GM12878 (cell line): Measurements from ENCODE around the gene MRTFA. TPM values are rescaled to one million over a fixed set of nuclear protein-coding genes. Genes with fewer than 3 reads are reported as not detected.
A peak's percentile ranks its signal among the peaks of the same experiment; 100 is the strongest.

Experiments used
- BCL3 ChIP-seq: IDR thresholded peaks from 2 replicates; pipeline ENCODE4 v1.6.1; 2011; ENCODE audit warnings: borderline replicate concordance, low read depth, mild to moderate bottlenecking, moderate library complexity, low read length; ENCODE audit not compliant: insufficient read depth, poor library complexity, severe bottlenecking
- BHLHE40 ChIP-seq, 2 experiments: fragments of 450-650 bp in 1 of 2; IDR thresholded peaks; 2 replicates each; pipeline ENCODE4 v1.6.1; 2011 to 2017; ENCODE audit warnings: low read depth in 2 of 2, borderline replicate concordance in 1 of 2, improper control_type of control experiment in 1 of 2, low read length in 1 of 2, mild to moderate bottlenecking in 1 of 2
- DPF2 ChIP-seq: fragments of 450-650 bp; IDR thresholded peaks from 2 replicates; pipeline ENCODE4 v1.6.1; 2017; ENCODE audit warnings: mild to moderate bottlenecking
- EP300 ChIP-seq, 2 experiments: fragments of 150-350 bp in 1 of 2; IDR thresholded peaks; 2 replicates each; pipeline ENCODE4 v1.6.1; 2011 to 2012; ENCODE audit warnings: low read depth in 2 of 2, low read length in 2 of 2, borderline replicate concordance in 1 of 2, improper control_type of control experiment in 1 of 2, inconsistent platforms in 1 of 2; ENCODE audit not compliant: control insufficient read depth in 1 of 2
- HDAC2 ChIP-seq: fragments of 200-600 bp; sonication (generic); IDR thresholded peaks from 2 replicates; pipeline ENCODE4 v1.6.1; 2017
- IRF4 ChIP-seq: IDR thresholded peaks from 2 replicates; pipeline ENCODE4 v1.6.1; 2011; ENCODE audit warnings: low read depth, low read length
- LARP7 ChIP-seq: fragments of 450-650 bp; IDR thresholded peaks from 2 replicates; pipeline ENCODE4 v1.6.1; 2017; ENCODE audit warnings: mild to moderate bottlenecking
- MEF2A ChIP-seq: IDR thresholded peaks from 2 replicates; pipeline ENCODE4 v1.6.1; 2011; ENCODE audit warnings: low read depth, mild to moderate bottlenecking, low read length, moderate library complexity; ENCODE audit not compliant: insufficient read depth
- NBN ChIP-seq: fragments of 450-650 bp; IDR thresholded peaks from 2 replicates; pipeline ENCODE4 v1.6.1; 2016
- NR2C2 ChIP-seq: IDR thresholded peaks from 2 replicates; pipeline ENCODE4 v1.6.1; 2011; ENCODE audit warnings: borderline replicate concordance, low read depth; ENCODE audit not compliant: control insufficient read depth, insufficient read length
- POLR2AphosphoS2 ChIP-seq: IDR thresholded peaks from 2 replicates; pipeline ENCODE4 v1.6.1; 2011; ENCODE audit warnings: low read depth, mild to moderate bottlenecking, low read length, improper control_type of control experiment, moderate library complexity
- POU2F2 ChIP-seq: IDR thresholded peaks from 3 replicates; pipeline ENCODE4 v1.6.1; 2011; ENCODE audit warnings: low read depth, mild to moderate bottlenecking, low read length, borderline replicate concordance
- PRDM15 ChIP-seq: fragments of 450-650 bp; formaldehyde crosslinking; IDR thresholded peaks from 2 replicates; pipeline ENCODE4 v1.4.0; 2020; ENCODE audit warnings: mild to moderate bottlenecking, moderate library complexity
- REST ChIP-seq: IDR thresholded peaks from 2 replicates; pipeline ENCODE4 v1.6.1; 2012; ENCODE audit warnings: mild to moderate bottlenecking, low read depth, low read length
- SIN3A ChIP-seq: IDR thresholded peaks from 2 replicates; pipeline ENCODE4 v1.6.1; 2012; ENCODE audit warnings: low read depth, low read length, improper control_type of control experiment
- SMAD1 ChIP-seq: fragments of 450-650 bp; IDR thresholded peaks from 2 replicates; pipeline ENCODE4 v1.6.1; 2018; ENCODE audit warnings: mild to moderate bottlenecking, low read depth; ENCODE audit not compliant: partially characterized antibody
- SMC3 ChIP-seq: IDR thresholded peaks from 2 replicates; pipeline ENCODE4 v1.6.1; 2011; ENCODE audit warnings: low read length, improper control_type of control experiment, borderline replicate concordance
- STAT1 ChIP-seq: fragments of 450-650 bp; conservative IDR thresholded peaks from 2 replicates; pipeline ENCODE4 v1.6.1; 2014; ENCODE audit warnings: antibody characterized with exemption, mild to moderate bottlenecking
- TCF7 ChIP-seq: IDR thresholded peaks from 2 replicates; pipeline ENCODE4 v1.6.1; 2014; ENCODE audit warnings: antibody characterized with exemption, borderline replicate concordance
- ZNF274 ChIP-seq: IDR thresholded peaks from one replicate; pipeline ENCODE4 v1.8.0; 2011; ENCODE audit not compliant: insufficient read length, insufficient read depth
- polyA plus RNA-seq, 11 experiments: library from polyadenylated mRNA; depleted of rRNA in 4 of 11; unstranded in 6 of 11; stranded (reverse) in 5 of 11; fragments of >200 nt; fragmentation: Nextera tagmentation in 4 of 11; fragmentation: Illumina TruSeq in 1 of 11; extraction: Ambion mirVana in 4 of 11; extraction: Trizol in 1 of 11; gene quantifications; 1 replicate in 1 of 11; 2 replicates in 10 of 11; pipeline versions ENCODE4 v1.2.1 to v1.2.3, GENCODE V29; 2011 to 2016; ENCODE audit warnings: inconsistent platforms in 2 of 11, missing spikeins in 2 of 11, low read depth in 1 of 11
- total RNA-seq, 4 experiments: library from RNA; depleted of rRNA in 3 of 4; stranded (reverse); fragments of >200 nt in 3 of 4; fragmentation: Illumina TruSeq in 1 of 4; extraction: Trizol in 1 of 4; gene quantifications; 2 replicates each; pipeline versions ENCODE4 v1.2.1 to v1.2.3, GENCODE V29; 2013 to 2021

MRTFA gene
- total and polyA plus RNA-seq, 10 of the 15 experiments (the other 5 are each of a cell fraction or from before 2014, with no cell fraction given): 2.0 to 63.9 (median 17.9) TPM

GRCh38 chr22:40533712-40534378, 102.7 kb downstream of the MRTFA start (continued):
- TF ChIP-seq PRDM15 (CRISPR knock-in tag) (no peak), POU2F2 (peak; percentile 22; the same call in 1 of the 3 replicates), NR2C2 (no peak), REST (no peak), SMAD1 (no peak), EP300 (IDR thresholded peaks at IDR 0.05; ENCODE audit: borderline replicate concordance in 1 of 2, control insufficient read depth in 1 of 2, low read depth in 2 of 2, low read length in 2 of 2) (no peak), ZNF274 (no peak), BHLHE40 (IDR thresholded peaks at IDR 0.05; ENCODE audit: borderline replicate concordance in 1 of 2, low read depth in 2 of 2, low read length in 1 of 2) (no peak), IRF4 (0 out of 2 replicates have a peak, but pooled peaks have one; percentile 20), SIN3A (no peak), STAT1 (no peak), POLR2AphosphoS2 (no peak), SMC3 (no peak), DPF2 (no peak), LARP7 (no peak), MEF2A (no peak), HDAC2 (no peak), NBN (0 out of 2 replicates have a peak, but pooled peaks have one; percentile 19), TCF7 (no peak), BCL3 (no peak)
